H1 (cell line): ENCODE measurements around the gene DGCR8.

Source experiments
- EGR1 ChIP-seq: IDR thresholded peaks from 2 replicates; pipeline ENCODE4 v1.6.1; 2011; ENCODE audit warnings: low read depth, low read length, borderline replicate concordance
- GTF2F1 ChIP-seq: IDR thresholded peaks from 2 replicates; pipeline ENCODE4 v1.6.1; 2012; ENCODE audit warnings: low read depth, low read length, improper control_type of control experiment, borderline replicate concordance

DNA sequence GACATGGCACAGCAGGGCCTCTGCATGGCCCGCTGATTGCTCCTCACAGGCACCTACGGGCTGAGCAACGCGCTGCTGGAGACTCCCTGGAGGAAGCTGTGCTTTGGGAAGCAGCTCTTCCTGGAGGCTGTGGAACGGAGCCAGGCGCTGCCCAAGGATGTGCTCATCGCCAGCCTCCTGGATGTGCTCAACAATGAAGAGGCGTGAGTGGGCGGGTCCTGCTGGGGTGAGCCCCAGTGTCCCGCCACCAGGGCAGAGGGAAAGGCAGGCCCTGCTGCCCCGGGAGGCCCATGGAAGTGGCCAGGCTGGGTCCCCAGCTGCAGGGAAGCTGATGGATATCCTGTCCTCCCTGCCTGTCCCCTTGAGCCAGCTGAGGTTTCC lies 18.6 kb upstream of the DGCR8 start:
- TF ChIP-seq GTF2F1 (no peak), EGR1 (no peak)
